HG03025 (cell line): ENCODE data around the gene RPRM.
"Not testable (repeated sequence)": the region's sequence is repeated elsewhere in the genome, so short reads cannot be mapped to it uniquely, and the experiment has no call there.

Source experiments
- ATAC-seq: cut with Tn5 transposase; IDR thresholded peaks from one replicate; pipeline ENCODE4 v1.9.1; 2021; ENCODE audit warnings: mild to moderate bottlenecking, moderate library complexity; ENCODE audit not compliant: unreplicated experiment, low FRiP score

Gene RPRM

GRCh38 chr2:153462338-153462859 lies 16.2 kb downstream of the RPRM start:
- no peak for ATAC-seq

- ATAC-seq = no peak
Measured at GRCh38 chr2:153461453-153461852, 17.1 kb downstream of the RPRM start.

- no peak for ATAC-seq
Measured at GRCh38 chr2:153455861-153456260, 22.7 kb downstream of the RPRM start.

- no peak for ATAC-seq
Measured at GRCh38 chr2:153455403-153455802, 23.2 kb downstream of the RPRM start.

- no peak for ATAC-seq
Measured at GRCh38 chr2:153451611-153452010, 27.0 kb downstream of the RPRM start.

GRCh38 chr2:153443106-153443505 lies 35.5 kb downstream of the RPRM start:
- no peak for ATAC-seq

- ATAC-seq = not testable (repeated sequence)
Measured at GRCh38 chr2:153442616-153443015, 35.9 kb downstream of the RPRM start.

GRCh38 chr2:153440090-153440489 lies 38.5 kb downstream of the RPRM start:
- ATAC-seq = not testable (repeated sequence)

- ATAC-seq = no peak
Measured at GRCh38 chr2:153433403-153433802, 45.2 kb downstream of the RPRM start.

GRCh38 chr2:153432381-153432780 lies 46.2 kb downstream of the RPRM start:
- no peak for ATAC-seq

- ATAC-seq = no peak
Measured at GRCh38 chr2:153431114-153431513, 47.4 kb downstream of the RPRM start.
